PC-9 (cell line): ENCODE data around the gene SRSF4. TPM values are rescaled to one million over a fixed set of nuclear protein-coding genes. Genes with fewer than 3 reads are reported as not detected.

Experiments used
- BruUV-seq: library from RNA; stranded (reverse); fragments of 400-500 nt; replicated peaks from 2 replicates; lab custom pipeline; 2021; lab: Mats Ljungman, UMichigan
- CTCF ChIA-PET: fragments of 300-600 bp; sonication (Branson Sonifier 250); formaldehyde crosslinking; loops from one replicate; lab custom pipeline; 2022; ENCODE audit warnings: antibody characterized with exemption; lab: Charles Lee
- POLR2A ChIA-PET: fragments of 300-600 bp; sonication (Branson Sonifier 250); formaldehyde crosslinking; loops from one replicate; lab custom pipeline; 2022; ENCODE audit warnings: antibody characterized with exemption; ENCODE audit not compliant: unreplicated experiment; lab: Charles Lee
- DNase-seq, 2 experiments: peaks; one replicate each; pipeline versions ENCODE4 v3.0.0 to v3.0.0-alpha.2; 2015 to 2022; ENCODE audit warnings: mixed read lengths in 1 of 2
- H2AFZ ChIP-seq: fragments of 200-600 bp; sonication (generic); 2 replicates; pipeline ENCODE4 v1.8.1; 2017; ENCODE audit warnings: antibody characterized with exemption
- H3F3A ChIP-seq: fragments of 200-600 bp; sonication (generic); 2 replicates; pipeline ENCODE4 v1.8.1; 2017; ENCODE audit warnings: antibody characterized with exemption, mild to moderate bottlenecking, low read depth; ENCODE audit not compliant: insufficient read depth
- H3K27ac ChIP-seq: fragments of 200-600 bp; sonication (generic); 2 replicates; pipeline ENCODE4 v1.6.1; 2016; ENCODE audit warnings: mixed run types
- H3K27me3 ChIP-seq: fragments of 200-600 bp; sonication (generic); 2 replicates; pipeline ENCODE4 v1.6.1; 2016; ENCODE audit warnings: low read depth, mixed run types; ENCODE audit not compliant: insufficient read depth
- H3K36me3 ChIP-seq: fragments of 200-600 bp; sonication (generic); 2 replicates; pipeline ENCODE4 v1.6.1; 2016; ENCODE audit warnings: low read depth, mixed run types
- H3K4me1 ChIP-seq: fragments of 200-600 bp; sonication (generic); replicated peaks from 2 replicates; pipeline ENCODE4 v1.6.1; 2016; ENCODE audit warnings: mixed run types; ENCODE audit not compliant: insufficient read depth
- H3K4me2 ChIP-seq: fragments of 200-600 bp; sonication (generic); 2 replicates; pipeline ENCODE4 v1.6.1; 2017; ENCODE audit warnings: mixed run types
- H3K4me3 ChIP-seq: fragments of 200-600 bp; sonication (generic); 2 replicates; pipeline ENCODE4 v1.6.1; 2016; ENCODE audit warnings: mixed run types
- H3K79me2 ChIP-seq: fragments of 200-600 bp; sonication (generic); 2 replicates; pipeline ENCODE4 v1.6.1; 2017; ENCODE audit warnings: low read depth, mixed run types
- H3K9me2 ChIP-seq: fragments of 200-600 bp; sonication (generic); 2 replicates; pipeline ENCODE4 v1.8.1; 2017; ENCODE audit warnings: mild to moderate bottlenecking; ENCODE audit not compliant: insufficient read depth
- H3K9me3 ChIP-seq: fragments of 200-600 bp; sonication (generic); 2 replicates; pipeline ENCODE4 v1.8.1; 2016; ENCODE audit warnings: low read depth; ENCODE audit not compliant: insufficient read depth
- H4K20me1 ChIP-seq: fragments of 200-600 bp; sonication (generic); 2 replicates; pipeline ENCODE4 v1.8.1; 2017; ENCODE audit not compliant: insufficient read depth
- CTCF ChIP-seq: fragments of 200-600 bp; sonication (generic); conservative IDR thresholded peaks from 2 replicates; pipeline ENCODE4 v1.6.1; 2017; ENCODE audit warnings: mixed run types, antibody characterized with exemption, mild to moderate bottlenecking, moderate library complexity
- EZH2 ChIP-seq: fragments of 200-600 bp; sonication (generic); IDR thresholded peaks from 2 replicates; pipeline ENCODE4 v1.8.0; 2017; ENCODE audit warnings: antibody characterized with exemption, low read depth
- intact Hi-C: fragments of 100-400 bp; cut with micrococcal nuclease; formaldehyde crosslinking; loops from one replicate; pipeline ENCODE4 v1.10.0; 2022; ENCODE audit not compliant: unreplicated experiment
- total RNA-seq: library from RNA; stranded (reverse); gene quantifications from 2 replicates; pipeline ENCODE4 v1.2.3, GENCODE V29; 2021

SRSF4 gene
- total RNA-seq, 1 experiment from 2014 or later = 87.6 TPM

- Histone ChIP-seq H3K4me3 (no peak overlapping the region), H3K4me2 (no peak overlapping the region), H3K27ac (no peak overlapping the region), H3K9me2 (no peaks in the 10 kb centered on the region), H3K27me3 (no peaks in the 10 kb centered on the region), H2AFZ (no peak overlapping the region), H4K20me1 (peaks cover 67% of the 10 kb centered on the region), H3K4me1 (no peaks in the 10 kb centered on the region), H3F3A (no peaks in the 10 kb centered on the region; the same call in 1 of the 2 replicates), H3K79me2 (peaks cover 91% of the 10 kb centered on the region), H3K9me3 (no peaks in the 10 kb centered on the region), H3K36me3 (peaks cover 12% of the 10 kb centered on the region; the same call in 1 of the 2 replicates)
- POLR2A ChIA-PET = interaction anchor here (0.7 kb wide), 1 partner anchor 258 kb away, joined by 4 read pairs; no protein-coding TSS in a partner anchor
- TF ChIP-seq EZH2 = no peak
- no peak for TF ChIP-seq CTCF
- no TSS peak for BruUV-seq
- no peak for DNase-seq
- CTCF ChIA-PET = interaction anchor here (0.6 kb wide), 1 partner anchor 31 kb away, joined by 4 read pairs; no protein-coding TSS in a partner anchor
- intact Hi-C loops = no loop called here
These were observed 15.3 kb downstream of the SRSF4 start for GRCh38 chr1:29166291-29166878.

GRCh38 chr1:29164588-29164987, 17.1 kb downstream of the SRSF4 start:
- H3K4me3 ChIP-seq = no peak overlapping the region
- H2AFZ ChIP-seq = no peak overlapping the region
- no TSS peak for BruUV-seq
- DNase-seq = no peak
- ChIA-PET CTCF (no interaction called here), POLR2A (no interaction called here)
- H3K4me1 ChIP-seq = no peaks in the 10 kb centered on the region
- peaks cover 49% of the 10 kb centered on the region for H4K20me1 ChIP-seq
- H3K9me3 ChIP-seq = no peaks in the 10 kb centered on the region
- TF ChIP-seq CTCF (no peak), EZH2 (no peak)
- H3K27me3 ChIP-seq = no peaks in the 10 kb centered on the region
- peaks cover 77% of the 10 kb centered on the region for H3K79me2 ChIP-seq
- no peak overlapping the region for H3K4me2 ChIP-seq
- intact Hi-C loops = no loop called here
- no peak overlapping the region for H3K27ac ChIP-seq
- no peaks in the 10 kb centered on the region for H3K9me2 ChIP-seq
- no peaks in the 10 kb centered on the region; the same call in 1 of the 2 replicates for H3F3A ChIP-seq
- peaks cover 14% of the 10 kb centered on the region; the same call in 1 of the 2 replicates for H3K36me3 ChIP-seq

- Histone ChIP-seq H3K4me2 (no peak overlapping the region), H3K79me2 (peaks cover 57% of the 10 kb centered on the region), H3K9me2 (no peaks in the 10 kb centered on the region), H4K20me1 (peaks cover 35% of the 10 kb centered on the region), H3K36me3 (peaks cover 17% of the 10 kb centered on the region; the same call in 1 of the 2 replicates), H3K4me3 (no peak overlapping the region), H2AFZ (no peak overlapping the region), H3K27ac (no peak overlapping the region), H3K4me1 (no peaks in the 10 kb centered on the region), H3K9me3 (no peaks in the 10 kb centered on the region), H3F3A (no peaks in the 10 kb centered on the region), H3K27me3 (no peaks in the 10 kb centered on the region)
- no peak for DNase-seq
- no TSS peak for BruUV-seq
- CTCF ChIA-PET = no interaction called here
- TF ChIP-seq CTCF = no peak
- no peak for TF ChIP-seq EZH2
- intact Hi-C loops = no loop called here
- POLR2A ChIA-PET = no interaction called here
These were observed 19.1 kb downstream of the SRSF4 start for GRCh38 chr1:29162476-29163138.
